RWPE2 (cell line): ENCODE results near the gene RNF181.

Source experiments
- ATAC-seq: fragments of 200-7000 bp; cut with Tn5 transposase; 3 replicates; pipeline ENCODE4 v1.9.1; 2021; ENCODE audit warnings: low read depth
- DNase-seq: peaks from one replicate; pipeline ENCODE4 v3.0.0-alpha.2; 2020; ENCODE audit warnings: low spot score
- H3K27ac ChIP-seq: fragments of 450-650 bp; 2 replicates; pipeline ENCODE4 v1.5.1; 2017; ENCODE audit warnings: mild to moderate bottlenecking; ENCODE audit not compliant: poor library complexity, severe bottlenecking
- H3K27me3 ChIP-seq: fragments of 250-450 bp; sonication (Bioruptor Pico); 2 replicates; pipeline ENCODE4 v1.5.1; 2021; ENCODE audit warnings: mild to moderate bottlenecking, moderate library complexity; ENCODE audit not compliant: insufficient read depth, poor library complexity, severe bottlenecking
- H3K36me3 ChIP-seq: fragments of 250-450 bp; sonication (Bioruptor Pico); 2 replicates; pipeline ENCODE4 v1.5.1; 2020; ENCODE audit warnings: low read depth, mild to moderate bottlenecking, moderate library complexity
- H3K4me1 ChIP-seq: fragments of 250-450 bp; sonication (Bioruptor Pico); 2 replicates; pipeline ENCODE4 v1.5.1; 2021; ENCODE audit warnings: mild to moderate bottlenecking, moderate library complexity; ENCODE audit not compliant: insufficient read depth, poor library complexity, severe bottlenecking
- H3K4me3 ChIP-seq: fragments of 250-450 bp; sonication (Bioruptor Pico); 2 replicates; pipeline ENCODE4 v1.5.1; 2021; ENCODE audit warnings: mild to moderate bottlenecking, moderate library complexity; ENCODE audit not compliant: severe bottlenecking
- H3K9me3 ChIP-seq: fragments of 250-450 bp; sonication (Bioruptor Pico); 2 replicates; pipeline ENCODE4 v1.5.1; 2021; ENCODE audit warnings: mild to moderate bottlenecking, moderate library complexity; ENCODE audit not compliant: severe bottlenecking
- TF ChIP-seq, protein P1 (sequence below): fragments of 450-650 bp; IDR thresholded peaks from one replicate; pipeline ENCODE4 v1.5.1; 2017; ENCODE audit warnings: mild to moderate bottlenecking, moderate library complexity; ENCODE audit not compliant: poor library complexity, severe bottlenecking

Gene RNF181

DNA sequence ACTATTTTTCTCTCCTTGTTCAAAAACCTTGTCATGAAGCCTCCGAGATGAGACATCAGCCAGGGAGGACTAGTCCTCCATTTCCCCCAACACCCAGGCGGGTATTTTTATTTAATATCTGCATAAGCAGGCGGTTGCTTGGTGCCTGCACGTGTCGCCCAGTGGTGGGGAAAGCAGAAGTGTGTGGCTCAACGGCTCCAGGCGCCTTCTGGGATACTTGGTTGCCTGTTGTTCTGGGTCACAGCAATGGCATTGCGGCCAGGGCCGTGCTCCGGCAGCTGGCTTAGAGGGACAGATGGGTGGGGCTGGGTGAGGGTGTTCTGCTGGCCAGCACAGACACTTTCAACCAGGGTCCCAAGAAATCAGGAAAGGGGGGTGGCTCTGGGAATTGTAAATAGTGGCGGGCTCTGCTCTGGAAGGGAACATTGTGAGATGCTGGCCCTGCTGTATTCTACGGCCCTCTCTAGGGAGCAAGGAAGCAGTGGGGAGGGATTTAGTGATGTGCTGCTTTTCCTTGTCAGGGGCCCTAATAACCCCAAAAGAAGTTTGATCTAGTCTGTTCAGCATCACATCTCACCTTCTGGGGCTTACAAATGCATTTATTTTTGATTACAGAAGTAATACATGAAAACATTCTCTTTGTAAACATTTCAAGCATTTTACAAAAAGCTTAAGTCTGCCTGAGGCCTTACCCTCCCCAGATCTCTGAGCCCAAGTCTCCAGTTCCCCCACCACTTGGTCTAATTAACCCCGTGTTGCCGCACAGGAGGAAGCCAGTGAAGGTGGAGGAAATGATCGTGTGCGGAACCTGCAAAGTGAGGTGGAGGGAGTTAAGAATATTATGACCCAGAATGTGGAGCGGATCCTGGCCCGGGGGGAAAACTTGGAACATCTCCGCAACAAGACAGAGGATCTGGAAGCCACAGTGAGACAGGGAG is 17.0 kb upstream of the RNF181 start:
- Histone ChIP-seq H3K27ac (peak overlapping the region; percentile 51), H3K36me3 (peaks cover 18% of the 10 kb centered on the region), H3K4me1 (peaks cover 12% of the 10 kb centered on the region), H3K4me3 (peak overlapping the region; percentile 41), H3K27me3 (no peaks in the 10 kb centered on the region), H3K9me3 (no peaks in the 10 kb centered on the region)
- DNase-seq = no peak
- ATAC-seq = peak; percentile 26; the same call in 1 of the 3 replicates
- TF ChIP-seq, protein P1, sequence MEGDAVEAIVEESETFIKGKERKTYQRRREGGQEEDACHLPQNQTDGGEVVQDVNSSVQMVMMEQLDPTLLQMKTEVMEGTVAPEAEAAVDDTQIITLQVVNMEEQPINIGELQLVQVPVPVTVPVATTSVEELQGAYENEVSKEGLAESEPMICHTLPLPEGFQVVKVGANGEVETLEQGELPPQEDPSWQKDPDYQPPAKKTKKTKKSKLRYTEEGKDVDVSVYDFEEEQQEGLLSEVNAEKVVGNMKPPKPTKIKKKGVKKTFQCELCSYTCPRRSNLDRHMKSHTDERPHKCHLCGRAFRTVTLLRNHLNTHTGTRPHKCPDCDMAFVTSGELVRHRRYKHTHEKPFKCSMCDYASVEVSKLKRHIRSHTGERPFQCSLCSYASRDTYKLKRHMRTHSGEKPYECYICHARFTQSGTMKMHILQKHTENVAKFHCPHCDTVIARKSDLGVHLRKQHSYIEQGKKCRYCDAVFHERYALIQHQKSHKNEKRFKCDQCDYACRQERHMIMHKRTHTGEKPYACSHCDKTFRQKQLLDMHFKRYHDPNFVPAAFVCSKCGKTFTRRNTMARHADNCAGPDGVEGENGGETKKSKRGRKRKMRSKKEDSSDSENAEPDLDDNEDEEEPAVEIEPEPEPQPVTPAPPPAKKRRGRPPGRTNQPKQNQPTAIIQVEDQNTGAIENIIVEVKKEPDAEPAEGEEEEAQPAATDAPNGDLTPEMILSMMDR = no peak

DNA sequence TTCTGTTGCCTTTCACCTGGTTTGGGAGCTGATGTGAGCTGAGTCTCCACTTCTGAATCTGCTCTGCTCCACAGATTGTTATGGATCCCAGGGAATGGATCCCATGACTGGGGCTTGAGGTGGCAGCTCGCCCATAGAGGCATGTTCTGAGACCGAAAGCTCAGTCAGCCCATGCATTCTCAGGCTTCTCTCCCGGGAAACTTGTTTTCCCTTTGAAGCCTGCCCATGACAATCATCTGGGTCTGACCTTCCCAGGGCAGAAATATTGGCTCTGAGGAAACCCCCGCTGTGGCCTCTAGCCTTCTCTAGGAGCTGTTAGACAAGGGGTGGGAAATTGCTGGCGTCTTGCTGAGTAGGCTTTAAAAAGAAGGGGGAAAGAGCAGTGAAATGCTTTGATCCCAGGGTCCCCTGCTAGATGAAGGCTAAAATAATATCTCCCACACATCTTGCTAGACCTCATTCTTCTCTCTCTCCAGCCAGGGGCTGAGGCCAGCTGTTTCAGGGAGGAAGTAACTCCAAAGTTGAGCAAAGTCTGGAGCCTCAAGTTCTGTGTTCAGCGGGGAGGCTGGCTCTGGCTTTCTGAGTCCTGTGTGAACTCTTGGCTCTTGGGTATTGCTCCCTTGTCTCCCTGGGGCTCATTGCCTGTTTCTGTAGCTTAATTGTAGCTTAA is 16.1 kb upstream of the RNF181 start:
- no peaks in the 10 kb centered on the region for H3K9me3 ChIP-seq
- ATAC-seq (no peak), DNase-seq (no peak)
- TF ChIP-seq, protein P1 = no peak
- peaks cover 18% of the 10 kb centered on the region for H3K36me3 ChIP-seq
- H3K27ac ChIP-seq = no peak overlapping the region
- H3K27me3 ChIP-seq = no peaks in the 10 kb centered on the region
- H3K4me1 ChIP-seq = peaks cover 12% of the 10 kb centered on the region
- H3K4me3 ChIP-seq = no peak overlapping the region

DNA sequence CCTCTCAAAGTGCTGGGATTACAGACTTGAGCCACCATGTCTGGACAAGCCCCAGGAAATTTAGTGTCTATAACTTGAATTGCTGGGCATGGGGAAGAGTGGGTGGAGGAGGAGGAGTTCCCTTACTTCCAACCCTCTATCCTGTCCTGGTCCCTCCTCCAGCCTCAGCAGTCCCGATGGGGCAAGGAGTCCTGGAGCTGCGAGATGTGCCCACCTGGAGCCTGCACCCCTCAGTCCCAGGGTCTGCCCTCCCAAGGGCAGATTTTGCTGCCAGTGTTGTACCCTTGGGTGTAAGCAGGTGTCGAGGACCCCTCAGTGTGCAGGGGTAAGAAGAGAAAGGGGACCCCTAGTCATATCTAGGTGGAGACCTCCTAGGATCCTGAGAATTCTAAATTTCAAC is 15.3 kb upstream of the RNF181 start:
- Histone ChIP-seq H3K27ac (no peak overlapping the region), H3K36me3 (peaks cover 18% of the 10 kb centered on the region), H3K4me3 (no peak overlapping the region), H3K4me1 (peaks cover 18% of the 10 kb centered on the region), H3K9me3 (no peaks in the 10 kb centered on the region), H3K27me3 (no peaks in the 10 kb centered on the region)
- ATAC-seq (no peak), DNase-seq (no peak)
- TF ChIP-seq, protein P1 = no peak

DNA sequence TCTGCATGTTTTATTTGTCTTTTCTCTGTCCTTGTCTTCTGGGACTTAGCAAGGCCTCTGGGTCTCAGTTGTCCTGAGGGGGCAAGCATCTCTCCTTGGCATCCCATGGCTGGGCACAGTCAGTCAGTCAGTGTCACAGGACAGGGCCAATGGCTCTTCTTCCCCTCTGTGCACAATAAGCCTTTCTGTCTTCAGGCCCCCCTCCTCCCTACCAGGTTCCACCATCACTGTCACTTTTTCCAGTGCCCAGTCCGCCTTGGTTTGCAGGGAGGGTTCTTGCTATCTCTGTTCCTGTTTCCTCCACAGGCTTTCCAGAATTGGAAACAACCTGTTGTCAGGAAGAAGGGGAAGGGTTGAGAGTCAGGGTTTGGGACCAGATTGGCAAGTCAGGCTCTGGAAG is 13.1 kb upstream of the RNF181 start:
- ATAC-seq (no peak), DNase-seq (no peak)
- Histone ChIP-seq H3K36me3 (peaks cover 18% of the 10 kb centered on the region), H3K4me3 (no peak overlapping the region), H3K27me3 (no peaks in the 10 kb centered on the region), H3K4me1 (peaks cover 23% of the 10 kb centered on the region), H3K9me3 (no peaks in the 10 kb centered on the region), H3K27ac (no peak overlapping the region)
- TF ChIP-seq, protein P1 = no peak
